Raji (cell line): Measurements from ENCODE around the gene SLC24A5.

ENCODE experiments used
- POLR2A ChIP-seq: IDR thresholded peaks from 2 replicates; pipeline ENCODE4 v1.6.1; 2011; ENCODE audit warnings: low read depth, low read length, control low read depth; ENCODE audit not compliant: insufficient read depth

Gene SLC24A5

DNA sequence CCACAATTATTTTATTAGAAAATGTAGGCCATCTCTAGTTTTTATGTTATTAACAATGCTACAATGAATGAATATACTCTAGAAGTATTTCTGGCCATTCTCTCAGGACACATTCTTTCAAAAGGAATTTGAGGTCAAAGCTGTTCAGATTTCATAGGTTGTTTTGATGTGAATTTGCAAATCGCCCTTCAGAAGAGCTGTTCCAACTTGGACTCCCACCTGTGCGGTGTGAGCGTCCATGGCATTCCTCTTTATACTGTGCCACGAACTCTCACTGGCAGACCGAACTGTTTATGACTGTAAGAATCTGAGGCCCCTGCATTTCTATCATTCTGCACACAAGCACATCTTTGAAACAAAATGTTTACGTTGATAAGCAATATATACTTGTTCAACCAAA is 18.6 kb upstream of the SLC24A5 start:
- no peak for TF ChIP-seq POLR2A

DNA sequence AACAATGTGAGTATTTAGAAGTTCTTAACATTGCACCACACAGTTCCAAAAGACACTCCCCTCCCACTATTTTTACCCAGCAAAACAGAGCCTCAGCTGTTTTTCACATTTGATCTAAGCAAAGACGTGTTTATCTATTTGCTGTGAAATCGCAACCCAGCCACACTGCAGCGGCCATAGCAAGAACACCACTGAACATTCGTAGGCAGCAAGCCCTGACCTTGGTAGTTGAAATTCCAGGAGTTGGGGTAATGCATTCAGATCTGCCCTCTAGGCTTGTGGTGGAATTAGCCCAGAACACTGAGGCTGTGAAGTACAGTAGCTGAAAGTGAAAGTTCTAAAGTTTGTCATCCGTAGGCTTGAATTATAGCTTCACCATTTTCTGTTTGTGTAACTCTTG is 17.1 kb upstream of the SLC24A5 start:
- TF ChIP-seq POLR2A: no peak

DNA sequence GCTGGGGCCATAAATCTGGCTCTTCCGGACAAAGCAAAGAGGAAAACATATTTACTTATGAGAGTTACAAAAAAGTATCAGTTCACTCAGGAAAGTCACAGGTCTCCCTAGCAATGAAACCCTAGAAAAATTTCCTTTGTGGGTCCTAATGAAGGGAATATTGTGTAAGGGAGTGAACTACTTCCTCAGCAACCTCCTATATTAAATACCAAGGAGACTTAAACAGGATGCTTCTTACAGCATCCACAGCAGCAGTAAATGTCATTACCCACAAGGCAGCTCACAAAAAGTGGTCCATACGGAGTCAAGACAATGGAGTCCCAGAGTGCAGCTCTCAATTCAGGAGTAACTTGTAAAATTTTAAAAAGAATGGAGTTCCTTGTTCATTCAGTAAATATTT is 14.9 kb upstream of the SLC24A5 start:
- no peak for TF ChIP-seq POLR2A

GRCh38 chr15:48109212-48109611 is 11.6 kb upstream of the SLC24A5 start:
- TF ChIP-seq POLR2A: no peak

DNA sequence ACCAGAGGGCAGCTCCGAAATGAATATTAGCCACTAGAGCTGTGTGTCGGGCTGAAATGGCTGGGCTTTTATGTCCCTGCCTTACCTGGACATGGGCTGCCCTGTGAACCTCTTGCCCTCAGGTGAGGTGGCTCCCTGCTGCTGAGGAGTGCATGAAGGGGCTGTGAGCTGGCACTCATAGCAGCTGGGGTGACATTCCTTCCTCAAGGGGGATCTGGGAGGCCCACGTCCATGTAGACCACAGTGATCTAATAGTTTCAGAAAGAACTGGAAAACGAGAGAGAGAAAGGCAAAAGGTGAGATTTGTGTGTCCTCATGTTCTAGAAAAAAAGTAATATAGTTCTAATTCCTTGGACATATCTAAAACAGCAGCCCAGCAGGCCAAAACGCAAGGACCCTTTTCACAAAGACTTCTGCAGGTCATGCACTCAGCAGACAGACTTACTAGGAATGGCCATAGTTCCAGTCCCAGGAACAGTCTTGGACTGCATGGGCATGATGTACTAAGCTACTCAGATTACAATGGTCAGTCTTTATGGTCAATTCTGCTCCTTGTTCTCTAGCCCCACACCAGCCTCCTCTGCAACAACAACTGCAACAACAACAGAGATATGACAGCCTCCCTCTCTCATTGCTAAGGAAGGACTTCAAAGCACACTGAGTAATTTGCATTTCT is 10.8 kb upstream of the SLC24A5 start:
- TF ChIP-seq POLR2A: no peak

GRCh38 chr15:48112242-48112641 is 8.5 kb upstream of the SLC24A5 start:
- TF ChIP-seq POLR2A: no peak

- TF ChIP-seq POLR2A: no peak
These were observed 1.5 kb upstream of the SLC24A5 start for GRCh38 chr15:48119277-48119676.

DNA sequence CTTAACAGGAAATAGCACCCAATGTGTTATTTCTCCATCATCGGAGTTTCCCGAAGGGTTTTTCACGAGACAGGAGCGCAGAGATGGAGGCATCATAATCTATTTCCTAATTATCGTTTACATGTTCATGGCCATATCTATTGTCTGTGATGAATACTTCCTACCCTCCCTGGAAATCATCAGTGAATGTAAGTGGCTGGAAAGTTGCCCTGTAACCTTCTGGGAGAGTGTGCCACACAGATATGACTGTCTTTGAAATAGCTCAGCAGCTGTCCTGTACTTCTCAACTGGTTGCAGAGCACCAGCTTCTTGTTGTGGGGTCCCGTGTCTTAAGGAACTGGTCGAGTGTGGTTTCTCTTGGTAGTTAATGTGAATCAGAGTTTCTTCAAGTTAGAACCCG is 1.1 kb downstream of the SLC24A5 start:
- no peak for TF ChIP-seq POLR2A

DNA sequence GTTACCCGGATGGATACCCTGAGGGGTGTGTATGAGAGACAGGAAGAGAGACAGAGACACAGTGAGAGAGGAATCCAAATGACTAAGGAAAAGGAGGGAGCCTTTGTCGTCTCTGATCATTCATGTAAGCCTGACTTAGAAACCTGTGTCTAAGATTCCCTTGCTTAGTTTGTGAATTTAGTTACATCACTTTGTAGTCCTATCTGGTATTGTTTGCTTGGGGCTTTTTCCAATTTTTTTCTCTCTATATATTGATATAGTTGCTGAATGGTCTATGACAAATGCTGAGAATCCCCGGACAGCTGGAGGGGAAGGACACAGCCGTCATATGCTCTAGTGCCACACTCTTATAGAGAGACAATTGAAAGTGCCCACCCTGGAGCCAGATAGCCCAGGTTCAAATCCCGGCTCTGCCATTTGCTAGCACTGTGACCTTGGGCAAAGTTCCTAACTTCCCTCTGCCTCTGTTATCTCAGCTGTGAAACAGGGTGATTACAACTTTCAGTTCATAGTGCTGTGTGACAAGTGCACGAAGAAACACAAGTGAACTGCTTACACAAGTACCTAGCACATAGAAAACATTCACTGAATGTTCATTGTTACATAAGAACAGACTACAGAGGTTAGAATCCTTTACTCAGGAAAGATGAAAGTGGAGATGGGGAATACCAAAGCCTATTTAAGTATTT is 6.0 kb downstream of the SLC24A5 start:
- no peak for TF ChIP-seq POLR2A

DNA sequence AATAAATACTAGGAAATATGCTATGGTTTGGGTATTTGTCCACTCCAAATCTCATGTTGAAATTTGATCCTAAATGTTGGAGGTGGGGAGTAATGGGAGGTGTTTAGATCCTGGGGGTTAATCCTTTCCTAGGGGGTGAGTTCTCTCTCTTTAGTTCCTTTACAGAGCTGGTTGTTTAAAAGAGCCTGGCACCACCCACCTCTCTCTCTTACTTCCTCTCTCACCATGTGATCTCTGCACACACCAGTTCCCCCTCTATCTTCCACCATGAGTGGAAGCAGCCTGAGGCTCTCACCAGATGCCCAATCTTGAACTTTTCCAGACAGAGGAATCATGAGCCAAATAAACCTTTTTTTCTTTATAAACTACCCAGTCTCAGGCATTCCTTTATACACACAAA is 10.5 kb downstream of the SLC24A5 start:
- TF ChIP-seq POLR2A: no peak

- no peak for TF ChIP-seq POLR2A
These were observed 12.1 kb downstream of the SLC24A5 start for GRCh38 chr15:48132874-48133273.

GRCh38 chr15:48143856-48144255 is 23.1 kb downstream of the SLC24A5 start:
- no peak for TF ChIP-seq POLR2A

DNA sequence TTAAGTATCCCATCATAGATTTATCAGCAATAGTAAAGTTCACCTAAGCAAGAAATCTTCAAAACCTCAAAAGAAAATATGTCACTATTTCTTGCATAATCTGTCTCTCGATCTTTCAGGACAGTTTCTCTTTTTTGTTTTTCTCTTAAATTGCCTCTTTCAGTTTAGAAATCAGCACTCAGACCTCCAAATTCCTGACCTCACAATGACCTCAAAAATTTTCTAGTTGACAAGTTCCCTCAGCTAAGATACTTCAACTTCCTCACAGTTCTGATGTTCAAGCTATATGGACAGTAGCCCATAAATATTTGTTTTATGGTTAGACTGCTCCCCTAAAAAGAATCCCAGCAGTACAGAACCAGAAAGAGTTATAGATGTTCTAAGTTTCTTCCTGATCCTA is 24.1 kb downstream of the SLC24A5 start:
- TF ChIP-seq POLR2A: no peak

DNA sequence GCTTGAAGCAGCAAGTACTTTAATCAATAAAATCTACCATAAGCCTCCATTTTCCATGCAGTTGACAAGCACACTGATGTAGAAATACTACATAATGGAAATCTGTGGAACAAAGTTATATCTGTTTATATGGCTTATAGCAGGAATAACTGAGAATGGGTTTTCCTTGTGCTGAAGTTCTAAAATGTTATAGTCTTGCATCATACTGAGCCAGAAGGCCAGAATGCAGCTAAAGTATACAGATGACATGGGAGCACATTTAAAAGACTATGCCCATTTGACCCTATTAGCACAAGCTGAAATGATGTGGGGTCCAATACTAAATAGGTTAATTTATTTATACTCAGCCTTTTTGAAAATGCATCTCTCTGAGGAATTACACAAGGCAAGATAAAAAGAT is 25.1 kb downstream of the SLC24A5 start:
- no peak for TF ChIP-seq POLR2A

- no peak for TF ChIP-seq POLR2A
These were observed 26.6 kb downstream of the SLC24A5 start for GRCh38 chr15:48147358-48147757.

DNA sequence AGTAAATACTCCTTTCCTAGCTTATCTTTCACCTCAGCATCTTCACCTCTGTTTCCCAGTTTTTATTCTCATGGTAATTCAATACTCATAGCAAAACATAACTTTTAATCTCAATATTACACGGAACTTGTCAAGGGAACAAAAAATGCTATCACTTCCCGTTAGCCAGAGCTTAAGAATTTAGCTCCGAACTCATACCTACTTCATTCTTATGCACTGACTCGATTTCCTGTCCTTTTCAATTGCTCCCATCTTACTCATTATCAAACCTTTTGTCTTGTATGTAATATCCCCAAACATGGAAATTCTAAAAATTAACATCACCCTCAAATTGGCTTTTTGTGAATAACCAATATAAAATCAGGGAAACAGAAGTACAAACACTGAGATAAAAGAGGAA is 29.1 kb downstream of the SLC24A5 start:
- no peak for TF ChIP-seq POLR2A

- TF ChIP-seq POLR2A: no peak
These were observed 32.7 kb downstream of the SLC24A5 start for GRCh38 chr15:48153526-48153925.
